IMR-90 (cell line): ENCODE measurements around the gene CAMTA1. TPM values are rescaled to one million over a fixed set of nuclear protein-coding genes. Genes with fewer than 3 reads are reported as not detected.

Source experiments
- ATAC-seq: fragments of 200-7000 bp; cut with Tn5 transposase; 2 replicates; pipeline ENCODE4 v1.9.1; 2020; ENCODE audit warnings: low read depth, mild to moderate bottlenecking, moderate library complexity
- BruUV-seq: library from RNA; stranded (reverse); fragments of 400-500 nt; replicated peaks from 2 replicates; lab custom pipeline; 2021; lab: Mats Ljungman, UMichigan
- CTCF ChIA-PET: fragments of 300-600 bp; formaldehyde crosslinking; extraction: SDS; loops from one replicate; lab custom pipeline; 2021; ENCODE audit warnings: antibody characterized with exemption; lab: Yijun Ruan, JAX
- POLR2A ChIA-PET: fragments of 300-600 bp; sonication (Branson Sonifier 250); formaldehyde crosslinking; loops from one replicate; lab custom pipeline; 2022; ENCODE audit warnings: antibody characterized with exemption; ENCODE audit not compliant: unreplicated experiment; lab: Charles Lee
- DNase-seq: peaks from one replicate; pipeline ENCODE4 v3.0.0; 2013
- H2AFZ ChIP-seq: replicated peaks from 2 replicates; pipeline ENCODE3; 2013; ENCODE audit warnings: low read length, mild to moderate bottlenecking; ENCODE audit not compliant: poor library complexity
- H2AK5ac ChIP-seq: 2 replicates; pipeline ENCODE4 v1.6.1; 2013; ENCODE audit warnings: low read depth, low read length, inconsistent platforms
- H2AK9ac ChIP-seq: replicated peaks from 2 replicates; pipeline ENCODE3; 2013; ENCODE audit warnings: mild to moderate bottlenecking, low read depth, low read length, moderate library complexity; ENCODE audit not compliant: poor library complexity
- H2BK120ac ChIP-seq: 2 replicates; pipeline ENCODE4 v1.6.1; 2013; ENCODE audit warnings: low read depth, low read length, inconsistent platforms
- H2BK15ac ChIP-seq: 3 replicates; pipeline ENCODE4 v1.6.1; 2013; ENCODE audit warnings: low read depth, low read length, inconsistent platforms
- H2BK20ac ChIP-seq: 2 replicates; pipeline ENCODE4 v1.6.1; 2013; ENCODE audit warnings: low read depth, mild to moderate bottlenecking, inconsistent platforms, low read length, moderate library complexity
- H2BK5ac ChIP-seq: 2 replicates; pipeline ENCODE4 v1.6.1; 2013; ENCODE audit warnings: mild to moderate bottlenecking, low read depth, low read length, inconsistent platforms; ENCODE audit not compliant: poor library complexity, severe bottlenecking
- H3K14ac ChIP-seq: replicated peaks from 2 replicates; pipeline ENCODE4 v1.6.1; 2013; ENCODE audit warnings: low read depth, low read length, inconsistent platforms
- H3K18ac ChIP-seq: 2 replicates; pipeline ENCODE4 v1.6.1; 2013; ENCODE audit warnings: low read depth, low read length, control low read depth
- H3K23ac ChIP-seq: 2 replicates; pipeline ENCODE4 v1.6.1; 2013; ENCODE audit warnings: low read depth, low read length, inconsistent platforms
- H3K27ac ChIP-seq: 2 replicates; pipeline ENCODE4 v1.5.1; 2013; ENCODE audit warnings: mild to moderate bottlenecking, control low read depth, low read length; ENCODE audit not compliant: insufficient read depth
- H3K27me3 ChIP-seq: 2 replicates; pipeline ENCODE4 v1.6.1; 2013; ENCODE audit warnings: low read length; ENCODE audit not compliant: control insufficient read depth, insufficient read depth
- H3K36me3 ChIP-seq: 2 replicates; pipeline ENCODE4 v1.6.1; 2013; ENCODE audit warnings: low read length, mixed read lengths; ENCODE audit not compliant: control insufficient read depth, insufficient read depth
- H3K4ac ChIP-seq: 2 replicates; pipeline ENCODE4 v1.6.1; 2013; ENCODE audit warnings: low read depth, low read length, inconsistent platforms
- H3K4me1 ChIP-seq: 2 replicates; pipeline ENCODE4 v1.6.1; 2013; ENCODE audit warnings: low read length, mixed read lengths; ENCODE audit not compliant: control insufficient read depth, insufficient read depth
- H3K4me2 ChIP-seq: 2 replicates; pipeline ENCODE4 v1.6.1; 2013; ENCODE audit warnings: low read depth, mild to moderate bottlenecking, control low read depth, low read length, moderate library complexity
- H3K4me3 ChIP-seq: 2 replicates; pipeline ENCODE4 v1.5.1; 2013; ENCODE audit warnings: low read depth, mild to moderate bottlenecking, control low read depth, low read length, moderate library complexity; ENCODE audit not compliant: insufficient read depth
- H3K56ac ChIP-seq: 2 replicates; pipeline ENCODE4 v1.6.1; 2013; ENCODE audit warnings: low read length, inconsistent platforms; ENCODE audit not compliant: insufficient read depth; ENCODE audit errors: extremely low read depth
- H3K79me1 ChIP-seq, 2 experiments: 2 replicates each; pipeline ENCODE4 v1.6.1; 2013; ENCODE audit warnings: low read length in 2 of 2, inconsistent platforms in 1 of 2, low read depth in 1 of 2
- H3K9ac ChIP-seq: 2 replicates; pipeline ENCODE4 v1.6.1; 2013; ENCODE audit warnings: low read depth, low read length, control low read depth
- H3K9me1 ChIP-seq: 2 replicates; pipeline ENCODE4 v1.6.1; 2013; ENCODE audit warnings: low read length, inconsistent platforms; ENCODE audit not compliant: insufficient read depth
- H3K9me3 ChIP-seq: 2 replicates; pipeline ENCODE4 v1.6.1; 2013; ENCODE audit warnings: low read length; ENCODE audit not compliant: control insufficient read depth, insufficient read depth
- H4K20me1 ChIP-seq: 2 replicates; pipeline ENCODE4 v1.6.1; 2013; ENCODE audit warnings: low read length, inconsistent platforms; ENCODE audit not compliant: insufficient read depth
- H4K5ac ChIP-seq: 2 replicates; pipeline ENCODE4 v1.6.1; 2013; ENCODE audit warnings: mild to moderate bottlenecking, low read depth, low read length, control low read depth
- H4K8ac ChIP-seq, 2 experiments: 2 replicates each; pipeline ENCODE4 v1.6.1; 2013; ENCODE audit warnings: low read depth in 2 of 2, low read length in 2 of 2, control low read depth in 1 of 2, inconsistent platforms in 1 of 2
- H4K91ac ChIP-seq: 2 replicates; pipeline ENCODE4 v1.6.1; 2013; ENCODE audit warnings: low read depth, low read length, inconsistent platforms; ENCODE audit not compliant: insufficient read depth
- MAFK ChIP-seq: IDR thresholded peaks from 2 replicates; pipeline ENCODE4 v1.6.1; 2012; ENCODE audit warnings: low read depth, low read length, improper control_type of control experiment
- MAZ ChIP-seq: IDR thresholded peaks from 2 replicates; pipeline ENCODE4 v1.6.1; 2012; ENCODE audit warnings: low read depth, mild to moderate bottlenecking, low read length, improper control_type of control experiment, moderate library complexity, borderline replicate concordance
- MXI1 ChIP-seq: IDR thresholded peaks from 2 replicates; pipeline ENCODE4 v1.6.1; 2012; ENCODE audit warnings: low read depth, mild to moderate bottlenecking, low read length, moderate library complexity, borderline replicate concordance
- RCOR1 ChIP-seq: IDR thresholded peaks from 2 replicates; pipeline ENCODE4 v1.6.1; 2012; ENCODE audit warnings: mild to moderate bottlenecking, low read length, improper control_type of control experiment; ENCODE audit not compliant: insufficient replicate concordance
- WGBS, 2 experiments: methylation state at CpG; one replicate each; pipeline versions ENCODE4 v1.1.5 to v1.1.7; 2013; ENCODE audit warnings: missing lambda C conversion rate in 2 of 2; ENCODE audit not compliant: insufficient read length in 1 of 2; ENCODE audit errors: extremely low coverage in 2 of 2; 5-methylcytosine and 5-hydroxymethylcytosine counted together
- dilution Hi-C: fragments of 300-500 bp; cut with HindIII; formaldehyde crosslinking; loops from one replicate; pipeline ENCODE4 v1.14.3; 2018; ENCODE audit warnings: low sequenced_read_pairs; ENCODE audit not compliant: unreplicated experiment
- in situ Hi-C: fragments of 300-500 bp; cut with MboI; formaldehyde crosslinking; loops from 3 replicates; pipeline ENCODE4 v1.14.3; 2019; ENCODE audit warnings: low sequenced_read_pairs, inconsistent platforms, mixed read lengths
- intact Hi-C: fragments of 100-400 bp; cut with micrococcal nuclease; formaldehyde crosslinking; loops from 2 replicates; pipeline ENCODE4 v1.10.0; 2022
- polyA plus RNA-seq, 3 experiments: library from polyadenylated mRNA; depleted of rRNA; stranded (reverse); fragments of >200 nt; gene quantifications; 2 replicates each; pipeline ENCODE4 v1.2.3, GENCODE V29; 2012; ENCODE audit warnings: low replicate concordance in 1 of 3
- total RNA-seq: library from RNA; depleted of rRNA; stranded (reverse); fragments of >200 nt; gene quantifications from 2 replicates; pipeline ENCODE4 v1.2.3, GENCODE V29; 2012

Gene CAMTA1
- total and polyA plus RNA-seq, 2 of the 4 experiments (the other 2 are of a cell fraction): 35.5 to 74.3 TPM

DNA sequence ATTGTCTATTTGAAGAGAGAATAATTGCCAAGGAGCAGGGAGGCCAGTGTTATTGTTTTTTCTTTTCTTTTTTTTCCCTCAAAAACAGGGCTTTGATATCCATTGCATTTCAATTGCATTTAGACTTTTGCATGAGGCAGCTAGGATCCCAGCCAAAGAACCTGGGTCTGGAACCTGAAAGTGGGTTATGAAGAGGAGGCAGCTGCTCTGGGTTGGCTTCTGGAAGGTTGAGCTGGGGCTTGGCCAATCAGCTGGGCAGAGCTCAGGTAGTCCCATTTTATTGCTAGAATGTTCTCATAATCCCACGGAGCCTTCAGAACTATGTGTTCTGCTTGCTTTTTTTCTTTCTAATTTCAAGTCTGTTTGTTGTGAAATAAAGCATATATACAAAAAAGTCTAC is 218.9 kb downstream of the CAMTA1 start:
- H4K5ac ChIP-seq: no peak overlapping the region
- peaks cover 32% of the 10 kb centered on the region for H3K27me3 ChIP-seq
- intact Hi-C loops: no loop called here
- no peaks in the 10 kb centered on the region for H3K9me1 ChIP-seq
- CTCF ChIA-PET: no interaction called here
- no peak overlapping the region for H2BK15ac ChIP-seq
- DNase-seq (no peak), ATAC-seq (no peak)
- H2AK9ac ChIP-seq: no peak overlapping the region
- H3K9ac ChIP-seq: no peak overlapping the region
- H3K27ac ChIP-seq: no peak overlapping the region
- no peak overlapping the region for H3K4me3 ChIP-seq
- H3K9me3 ChIP-seq: no peaks in the 10 kb centered on the region
- no peak overlapping the region for H4K8ac ChIP-seq
- POLR2A ChIA-PET: no interaction called here
- no peak overlapping the region for H3K23ac ChIP-seq
- TF ChIP-seq MAZ (no peak), RCOR1 (no peak), MAFK (no peak), MXI1 (no peak)
- dilution Hi-C loops: no loop called here
- no peak overlapping the region for H2BK120ac ChIP-seq
- H3K4ac ChIP-seq: no peak overlapping the region
- H2AK5ac ChIP-seq: no peak overlapping the region
- WGBS, 2 experiments: no CpG with 5 or more reads among the region's 1 CpG
- no peak overlapping the region for H2AFZ ChIP-seq
- no peaks in the 10 kb centered on the region for H3K36me3 ChIP-seq
- no peaks in the 10 kb centered on the region for H3K79me1 ChIP-seq
- H3K14ac ChIP-seq: no peak overlapping the region
- no peak overlapping the region for H3K18ac ChIP-seq
- no peak overlapping the region for H3K56ac ChIP-seq
- H2BK20ac ChIP-seq: no peak overlapping the region
- H4K20me1 ChIP-seq: no peaks in the 10 kb centered on the region
- H4K91ac ChIP-seq: no peak overlapping the region
- H3K4me2 ChIP-seq: no peak overlapping the region
- no peak overlapping the region for H2BK5ac ChIP-seq
- no TSS peak for BruUV-seq
- in situ Hi-C loops: no loop called here
- H3K4me1 ChIP-seq: no peaks in the 10 kb centered on the region
